K562 (cell line): ENCODE results near the gene ACRV1. TPM values are rescaled to one million over a fixed set of nuclear protein-coding genes. Genes with fewer than 3 reads are reported as not detected.

Source experiments
- CCNT2 ChIP-seq: IDR thresholded peaks from 2 replicates; pipeline ENCODE4 v1.6.1; 2011; ENCODE audit warnings: borderline replicate concordance, low read depth, mild to moderate bottlenecking, moderate library complexity, mixed read lengths, low read length; ENCODE audit not compliant: insufficient read length; ENCODE audit errors: extremely low read depth
- E4F1 ChIP-seq: fragments of 250-450 bp; sonication (Bioruptor Pico); IDR thresholded peaks from 2 replicates; pipeline ENCODE4 v1.5.0; 2021; ENCODE audit warnings: mild to moderate bottlenecking, borderline replicate concordance
- ERF ChIP-seq: fragments of 450-650 bp; formaldehyde crosslinking; IDR thresholded peaks from 2 replicates; pipeline ENCODE4 v1.4.0; 2020; ENCODE audit warnings: mild to moderate bottlenecking, mixed read lengths
- PPARD ChIP-seq: fragments of 250-450 bp; sonication (Bioruptor Pico); IDR thresholded peaks from 2 replicates; pipeline ENCODE4 v1.8.0; 2022; ENCODE audit warnings: inconsistent platforms, mild to moderate bottlenecking, moderate library complexity
- PYGO2 ChIP-seq: fragments of 450-650 bp; IDR thresholded peaks from 2 replicates; pipeline ENCODE4 v1.6.1; 2016; ENCODE audit warnings: mild to moderate bottlenecking, missing genetic modification characterization, moderate library complexity, missing compliant biosample characterization
- SP2 ChIP-seq: IDR thresholded peaks from 2 replicates; pipeline ENCODE4 v1.6.1; 2011; ENCODE audit warnings: mild to moderate bottlenecking, low read depth, low read length, moderate library complexity; ENCODE audit not compliant: poor library complexity, severe bottlenecking; ENCODE audit errors: extremely low read depth
- TEAD4 ChIP-seq, 2 experiments: sonication (generic) in 1 of 2; formaldehyde crosslinking in 1 of 2; IDR thresholded peaks; 2 replicates each; pipeline versions ENCODE4 v1.6.1 to v1.8.0; 2012 to 2022; ENCODE audit warnings: borderline replicate concordance in 1 of 2, inconsistent platforms in 1 of 2, low read length in 1 of 2, mild to moderate bottlenecking in 1 of 2, missing genetic modification reagents in 1 of 2
- ZC3H4 ChIP-seq: sonication (generic); formaldehyde crosslinking; IDR thresholded peaks from 2 replicates; pipeline ENCODE4 v1.9.0; 2021; ENCODE audit warnings: missing genetic modification reagents, borderline replicate concordance
- ZNF212 ChIP-seq: fragments of 450-650 bp; formaldehyde crosslinking; IDR thresholded peaks from 2 replicates; pipeline ENCODE4 v1.4.0; 2020; ENCODE audit warnings: mild to moderate bottlenecking
- ZNF3 ChIP-seq: fragments of 250-450 bp; sonication (Bioruptor Pico); IDR thresholded peaks from 2 replicates; pipeline ENCODE4 v1.5.0; 2021; ENCODE audit warnings: mild to moderate bottlenecking, moderate library complexity
- ZNF408 ChIP-seq: fragments of 250-450 bp; sonication (Bioruptor Pico); IDR thresholded peaks from 2 replicates; pipeline ENCODE4 v1.4.0; 2020; ENCODE audit warnings: low read depth, mild to moderate bottlenecking, moderate library complexity
- ZNF639 ChIP-seq, 2 experiments: fragments of 200-800 bp in 1 of 2; sonication (Bioruptor generic) in 1 of 2; sonication (generic) in 1 of 2; formaldehyde crosslinking in 1 of 2; IDR thresholded peaks in 1 of 2; conservative IDR thresholded peaks in 1 of 2; 2 replicates each; pipeline versions ENCODE4 v1.5.0 to v1.6.1; 2016 to 2020; ENCODE audit warnings: missing compliant biosample characterization in 1 of 2, missing genetic modification characterization in 1 of 2, missing genetic modification reagents in 1 of 2
- ZNF699 ChIP-seq: fragments of 250-450 bp; sonication (Bioruptor Pico); IDR thresholded peaks from 2 replicates; pipeline ENCODE4 v1.8.0; 2021; ENCODE audit warnings: mild to moderate bottlenecking, moderate library complexity; ENCODE audit not compliant: insufficient replicate concordance
- polyA plus RNA-seq, 8 experiments: library from polyadenylated mRNA; depleted of rRNA in 4 of 8; stranded (reverse) in 5 of 8; unstranded in 3 of 8; fragments of >200 nt; fragmentation: Nextera tagmentation in 2 of 8; fragmentation: Illumina TruSeq in 1 of 8; extraction: Ambion mirVana in 2 of 8; extraction: Trizol in 1 of 8; gene quantifications; 2 replicates each; pipeline versions ENCODE4 v1.2.1 to v1.2.3, GENCODE V29; 2011 to 2014; ENCODE audit warnings: inconsistent platforms in 1 of 8, missing spikeins in 1 of 8
- total RNA-seq, 7 experiments: library from RNA; depleted of rRNA in 6 of 7; stranded (reverse); fragments of >200 nt in 6 of 7; fragmentation: Illumina TruSeq in 2 of 7; extraction: Trizol in 2 of 7; gene quantifications; 2 replicates each; pipeline versions ENCODE4 v1.2.1 to v1.2.3, GENCODE V29; 2011 to 2021; ENCODE audit warnings: low replicate concordance in 1 of 7
- TF ChIP-seq, protein P1 (sequence below): IDR thresholded peaks from 2 replicates; pipeline ENCODE4 v1.6.1; 2014; ENCODE audit warnings: antibody characterized with exemption
- TF ChIP-seq, protein P2 (sequence below): sonication (generic); formaldehyde crosslinking; IDR thresholded peaks from 2 replicates; pipeline ENCODE4 v1.8.0; 2022; ENCODE audit warnings: missing genetic modification reagents, mild to moderate bottlenecking, borderline replicate concordance
- TF ChIP-seq, protein P3 (sequence below), 2 experiments: fragments of 450-650 bp; IDR thresholded peaks; 2 replicates each; pipeline ENCODE4 v1.6.1; 2016

ACRV1 gene
- total and polyA plus RNA-seq, 9 of the 15 experiments (the other 6 are each of a cell fraction or from before 2014, with no cell fraction given) = 0.22 to 0.25 TPM; not detected in 7

GRCh38 chr11:125625630-125626287 is 54.9 kb downstream of the ACRV1 start (continued):
- TF ChIP-seq CCNT2 (peak; percentile 15), TEAD4 (IDR thresholded peaks at IDR 0.05; ENCODE audit: low read length) (peak; percentile 51), TEAD4 (CRISPR knock-in tag; IDR thresholded peaks at IDR 0.05; ENCODE audit: borderline replicate concordance) (peak; percentile 63; the same call in 1 of the 2 replicates), ERF (peak; percentile 73; the same call in 1 of the 2 replicates), ZNF699 (CRISPR knock-in tag) (no peak), ZNF639 (CRISPR knock-in tag; conservative IDR thresholded peaks at IDR 0.05 in 1 of 2, IDR thresholded peaks at IDR 0.05 in 1 of 2) (0 out of 4 replicates have a peak, but pooled peaks of 1 of the 2 experiments have one; percentile 49), ZC3H4 (no peak), PYGO2 (no peak), ZNF212 (CRISPR knock-in tag) (no peak; the same call in 1 of the 2 replicates), ZNF408 (no peak), PPARD (CRISPR knock-in tag) (no peak), E4F1 (CRISPR knock-in tag) (peak; percentile 99), ZNF3 (CRISPR knock-in tag) (no peak), SP2 (no peak)
- TF ChIP-seq, protein P1, sequence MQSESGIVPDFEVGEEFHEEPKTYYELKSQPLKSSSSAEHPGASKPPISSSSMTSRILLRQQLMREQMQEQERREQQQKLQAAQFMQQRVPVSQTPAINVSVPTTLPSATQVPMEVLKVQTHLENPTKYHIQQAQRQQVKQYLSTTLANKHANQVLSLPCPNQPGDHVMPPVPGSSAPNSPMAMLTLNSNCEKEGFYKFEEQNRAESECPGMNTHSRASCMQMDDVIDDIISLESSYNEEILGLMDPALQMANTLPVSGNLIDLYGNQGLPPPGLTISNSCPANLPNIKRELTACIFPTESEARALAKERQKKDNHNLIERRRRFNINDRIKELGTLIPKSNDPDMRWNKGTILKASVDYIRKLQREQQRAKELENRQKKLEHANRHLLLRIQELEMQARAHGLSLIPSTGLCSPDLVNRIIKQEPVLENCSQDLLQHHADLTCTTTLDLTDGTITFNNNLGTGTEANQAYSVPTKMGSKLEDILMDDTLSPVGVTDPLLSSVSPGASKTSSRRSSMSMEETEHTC = no peak; the same call in 1 of the 2 replicates
- TF ChIP-seq, protein P2, sequence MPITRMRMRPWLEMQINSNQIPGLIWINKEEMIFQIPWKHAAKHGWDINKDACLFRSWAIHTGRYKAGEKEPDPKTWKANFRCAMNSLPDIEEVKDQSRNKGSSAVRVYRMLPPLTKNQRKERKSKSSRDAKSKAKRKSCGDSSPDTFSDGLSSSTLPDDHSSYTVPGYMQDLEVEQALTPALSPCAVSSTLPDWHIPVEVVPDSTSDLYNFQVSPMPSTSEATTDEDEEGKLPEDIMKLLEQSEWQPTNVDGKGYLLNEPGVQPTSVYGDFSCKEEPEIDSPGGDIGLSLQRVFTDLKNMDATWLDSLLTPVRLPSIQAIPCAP (CRISPR knock-in tag) = peak; percentile 5; the same call in 1 of the 2 replicates
- TF ChIP-seq, protein P3, sequence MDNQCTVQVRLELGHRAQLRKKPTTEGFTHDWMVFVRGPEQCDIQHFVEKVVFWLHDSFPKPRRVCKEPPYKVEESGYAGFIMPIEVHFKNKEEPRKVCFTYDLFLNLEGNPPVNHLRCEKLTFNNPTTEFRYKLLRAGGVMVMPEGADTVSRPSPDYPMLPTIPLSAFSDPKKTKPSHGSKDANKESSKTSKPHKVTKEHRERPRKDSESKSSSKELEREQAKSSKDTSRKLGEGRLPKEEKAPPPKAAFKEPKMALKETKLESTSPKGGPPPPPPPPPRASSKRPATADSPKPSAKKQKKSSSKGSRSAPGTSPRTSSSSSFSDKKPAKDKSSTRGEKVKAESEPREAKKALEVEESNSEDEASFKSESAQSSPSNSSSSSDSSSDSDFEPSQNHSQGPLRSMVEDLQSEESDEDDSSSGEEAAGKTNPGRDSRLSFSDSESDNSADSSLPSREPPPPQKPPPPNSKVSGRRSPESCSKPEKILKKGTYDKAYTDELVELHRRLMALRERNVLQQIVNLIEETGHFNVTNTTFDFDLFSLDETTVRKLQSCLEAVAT (IDR thresholded peaks at IDR 0.05) = peak; percentile 59 to 87; a peak in 3 of 4 replicates
